Peyer's patch (tissue), 4 donors: ENCODE measurements around the gene NSUN7. TPM values are rescaled to one million over a fixed set of nuclear protein-coding genes. Genes with fewer than 3 reads are reported as not detected.

ENCODE experiments used
- DNase-seq, 3 donors: peaks; one replicate each; pipeline ENCODE4 v3.0.0-alpha.2; 2017 to 2019
- H3K27ac ChIP-seq, 4 donors: fragments of 200-600 bp; sonication (generic); one replicate each; pipeline ENCODE4 v1.5.1; 2016 to 2019
- H3K27me3 ChIP-seq, 2 donors: fragments of 200-600 bp; sonication (generic); one replicate each; pipeline ENCODE4 v1.5.1; 2019
- H3K36me3 ChIP-seq, 3 donors: fragments of 200-600 bp; sonication (generic); one replicate each; pipeline ENCODE4 v1.5.1; 2016 to 2019
- H3K4me1 ChIP-seq, 4 donors: fragments of 200-600 bp; sonication (generic); one replicate each; pipeline ENCODE4 v1.5.1; 2016 to 2019
- H3K4me3 ChIP-seq, 4 donors: fragments of 200-600 bp; sonication (generic); 1 replicate in 3 of 4; 2 replicates in 1 of 4; pipeline ENCODE4 v1.5.1; 2016 to 2019; ENCODE audit warnings: mild to moderate bottlenecking in 1 of 4
- H3K9me3 ChIP-seq, 4 donors: fragments of 200-600 bp; sonication (generic); one replicate each; pipeline ENCODE4 v1.5.1; 2016 to 2019; ENCODE audit warnings: mild to moderate bottlenecking in 1 of 4
- POLR2A ChIP-seq, 2 donors: fragments of 450-650 bp; IDR thresholded peaks; one replicate each; pipeline ENCODE4 v1.5.1; 2017; ENCODE audit warnings: antibody characterized with exemption in 2 of 2, mild to moderate bottlenecking in 2 of 2, moderate library complexity in 2 of 2
- total RNA-seq, 4 donors: library from RNA; depleted of rRNA; stranded (reverse); fragments of >200 nt; gene quantifications; one replicate each; pipeline ENCODE4 v1.1.0, GENCODE V29; 2016
- TF ChIP-seq, protein P1 (sequence below), 6 experiments: fragments of 450-650 bp in 4 of 6; fragments of 200-600 bp in 2 of 6; sonication (generic) in 1 of 6; IDR thresholded peaks; one replicate each; pipeline ENCODE4 v1.5.1; 2017 to 2019; ENCODE audit warnings: antibody characterized with exemption in 6 of 6, mild to moderate bottlenecking in 3 of 6, moderate library complexity in 1 of 6

Gene NSUN7
- total RNA-seq, 4 donors from 2014 or later: 4.9 to 10.7 (median 9.7) TPM

- H3K4me1 ChIP-seq: no peaks in the 10 kb centered on the region
- H3K9me3 ChIP-seq: no peaks in the 10 kb centered on the region
- no peak overlapping the region for H3K27ac ChIP-seq
- no peak overlapping the region for H3K4me3 ChIP-seq
- TF ChIP-seq, protein P1, sequence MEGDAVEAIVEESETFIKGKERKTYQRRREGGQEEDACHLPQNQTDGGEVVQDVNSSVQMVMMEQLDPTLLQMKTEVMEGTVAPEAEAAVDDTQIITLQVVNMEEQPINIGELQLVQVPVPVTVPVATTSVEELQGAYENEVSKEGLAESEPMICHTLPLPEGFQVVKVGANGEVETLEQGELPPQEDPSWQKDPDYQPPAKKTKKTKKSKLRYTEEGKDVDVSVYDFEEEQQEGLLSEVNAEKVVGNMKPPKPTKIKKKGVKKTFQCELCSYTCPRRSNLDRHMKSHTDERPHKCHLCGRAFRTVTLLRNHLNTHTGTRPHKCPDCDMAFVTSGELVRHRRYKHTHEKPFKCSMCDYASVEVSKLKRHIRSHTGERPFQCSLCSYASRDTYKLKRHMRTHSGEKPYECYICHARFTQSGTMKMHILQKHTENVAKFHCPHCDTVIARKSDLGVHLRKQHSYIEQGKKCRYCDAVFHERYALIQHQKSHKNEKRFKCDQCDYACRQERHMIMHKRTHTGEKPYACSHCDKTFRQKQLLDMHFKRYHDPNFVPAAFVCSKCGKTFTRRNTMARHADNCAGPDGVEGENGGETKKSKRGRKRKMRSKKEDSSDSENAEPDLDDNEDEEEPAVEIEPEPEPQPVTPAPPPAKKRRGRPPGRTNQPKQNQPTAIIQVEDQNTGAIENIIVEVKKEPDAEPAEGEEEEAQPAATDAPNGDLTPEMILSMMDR (IDR thresholded peaks at IDR 0.05): no peak
- no peak for TF ChIP-seq POLR2A (IDR thresholded peaks at IDR 0.05)
- no peaks in the 10 kb centered on the region for H3K36me3 ChIP-seq
- no peaks in the 10 kb centered on the region for H3K27me3 ChIP-seq
- DNase-seq: no peak
Observed at GRCh38 chr4:40769266-40769665, 19.5 kb downstream of the NSUN7 start.

- TF ChIP-seq, protein P1 (IDR thresholded peaks at IDR 0.05): no peak
- no peak for TF ChIP-seq POLR2A (IDR thresholded peaks at IDR 0.05)
Observed at GRCh38 chr4:40778090-40778489, 28.3 kb downstream of the NSUN7 start.

GRCh38 chr4:40782876-40783275, 33.1 kb downstream of the NSUN7 start:
- Histone ChIP-seq H3K4me3 (no peak overlapping the region), H3K4me1 (no peaks in the 10 kb centered on the region), H3K27me3 (no peaks in the 10 kb centered on the region), H3K27ac (no peak overlapping the region), H3K9me3 (no peaks in the 10 kb centered on the region), H3K36me3 (no peaks in the 10 kb centered on the region)
- DNase-seq: no peak
- TF ChIP-seq, protein P1 (IDR thresholded peaks at IDR 0.05): no peak
- TF ChIP-seq POLR2A (IDR thresholded peaks at IDR 0.05): no peak

More at GRCh38 chr4:40778090-40778489, 28.3 kb downstream of the NSUN7 start:
- Histone ChIP-seq H3K27me3 (no peaks in the 10 kb centered on the region), H3K9me3 (no peaks in the 10 kb centered on the region), H3K4me3 (no peak overlapping the region), H3K36me3 (no peaks in the 10 kb centered on the region), H3K4me1 (no peaks in the 10 kb centered on the region), H3K27ac (no peak overlapping the region)
- DNase-seq: no peak

DNA sequence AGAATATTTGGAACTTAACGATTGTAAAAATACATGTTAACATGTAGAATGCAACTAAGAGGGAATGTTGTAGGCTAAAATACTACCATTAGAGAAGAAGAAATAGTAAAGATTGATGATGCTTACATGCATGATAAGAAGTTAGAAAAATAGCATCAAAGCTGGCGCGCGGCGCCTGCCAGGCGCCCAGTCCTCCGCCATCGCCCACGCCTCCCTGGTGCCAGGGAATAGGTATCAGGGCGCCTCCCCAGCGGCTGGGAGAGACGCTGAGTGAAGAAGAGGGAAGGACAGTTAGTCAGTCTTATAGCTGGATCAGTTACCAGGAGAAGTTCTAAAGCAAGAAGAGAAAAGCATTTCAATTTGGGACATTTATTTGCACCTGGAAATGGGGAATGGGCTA, 36.0 kb downstream of the NSUN7 start:
- Histone ChIP-seq H3K4me3 (no peak overlapping the region), H3K9me3 (no peaks in the 10 kb centered on the region), H3K27me3 (no peaks in the 10 kb centered on the region), H3K36me3 (no peaks in the 10 kb centered on the region), H3K27ac (no peak overlapping the region), H3K4me1 (no peaks in the 10 kb centered on the region)
- TF ChIP-seq, protein P1 (IDR thresholded peaks at IDR 0.05): no peak
- TF ChIP-seq POLR2A (IDR thresholded peaks at IDR 0.05): no peak
- DNase-seq: no peak

DNA sequence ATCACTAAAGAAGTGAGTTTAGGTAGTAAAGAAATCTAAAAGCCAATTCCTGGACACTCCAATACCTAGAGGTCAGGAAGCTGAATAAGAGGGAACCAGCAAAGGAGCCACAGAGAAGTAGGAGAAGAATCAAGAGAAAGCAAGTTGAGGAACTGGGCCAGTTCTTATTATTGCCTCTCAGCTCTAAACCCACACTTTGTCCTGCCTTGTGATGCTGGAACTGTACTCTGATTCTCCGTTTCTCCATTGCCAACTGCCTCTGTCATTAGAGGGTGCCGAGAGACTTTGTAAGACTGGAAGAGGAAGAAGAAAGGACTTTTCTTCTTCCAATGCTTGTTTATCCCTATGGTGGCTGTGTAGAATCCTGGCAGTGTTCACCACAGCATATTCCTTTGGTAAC, 38.6 kb downstream of the NSUN7 start:
- no peak for TF ChIP-seq POLR2A (IDR thresholded peaks at IDR 0.05)
- TF ChIP-seq, protein P1 (IDR thresholded peaks at IDR 0.05): no peak
- DNase-seq: no peak
- Histone ChIP-seq H3K27ac (peak overlapping the region in 1 of 4 donors; percentile 22), H3K4me3 (no peak overlapping the region), H3K36me3 (no peaks in the 10 kb centered on the region), H3K27me3 (no peaks in the 10 kb centered on the region), H3K9me3 (no peaks in the 10 kb centered on the region), H3K4me1 (no peaks in the 10 kb centered on the region)

DNA sequence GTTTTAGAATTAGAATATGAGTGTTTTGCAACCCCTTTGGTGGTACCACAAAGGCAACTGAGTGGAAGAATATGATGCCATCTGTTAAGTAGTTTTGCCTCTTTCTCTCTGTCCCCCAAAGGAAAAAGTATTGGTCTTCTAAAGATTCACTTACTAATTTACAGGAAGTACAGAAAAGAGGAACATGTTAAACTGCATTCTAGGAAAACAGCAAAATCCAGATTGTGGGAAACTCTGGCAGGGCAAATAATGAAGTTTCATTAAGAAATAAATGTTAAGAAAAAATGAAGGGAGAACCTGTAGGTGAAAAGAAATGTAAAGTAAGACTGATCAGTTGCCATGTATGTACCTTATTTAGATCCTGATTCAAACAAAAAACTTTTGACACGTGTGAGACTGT, 39.3 kb downstream of the NSUN7 start:
- Histone ChIP-seq H3K4me1 (no peaks in the 10 kb centered on the region), H3K9me3 (no peaks in the 10 kb centered on the region), H3K27me3 (no peaks in the 10 kb centered on the region), H3K4me3 (no peak overlapping the region), H3K27ac (peak overlapping the region in 1 of 4 donors; percentile 22), H3K36me3 (no peaks in the 10 kb centered on the region)
- no peak for TF ChIP-seq POLR2A (IDR thresholded peaks at IDR 0.05)
- TF ChIP-seq, protein P1 (IDR thresholded peaks at IDR 0.05): no peak
- no peak for DNase-seq
